DMS 273 treated with DMSO at 0.1 percent for 48 hours (cell line): ENCODE measurements around the gene TBXAS1.

Source experiments
- DNase-seq: peaks from one replicate; lab custom pipeline; 2025; lab: John Stamatoyannopoulos, UW

The TBXAS1 gene

DNA sequence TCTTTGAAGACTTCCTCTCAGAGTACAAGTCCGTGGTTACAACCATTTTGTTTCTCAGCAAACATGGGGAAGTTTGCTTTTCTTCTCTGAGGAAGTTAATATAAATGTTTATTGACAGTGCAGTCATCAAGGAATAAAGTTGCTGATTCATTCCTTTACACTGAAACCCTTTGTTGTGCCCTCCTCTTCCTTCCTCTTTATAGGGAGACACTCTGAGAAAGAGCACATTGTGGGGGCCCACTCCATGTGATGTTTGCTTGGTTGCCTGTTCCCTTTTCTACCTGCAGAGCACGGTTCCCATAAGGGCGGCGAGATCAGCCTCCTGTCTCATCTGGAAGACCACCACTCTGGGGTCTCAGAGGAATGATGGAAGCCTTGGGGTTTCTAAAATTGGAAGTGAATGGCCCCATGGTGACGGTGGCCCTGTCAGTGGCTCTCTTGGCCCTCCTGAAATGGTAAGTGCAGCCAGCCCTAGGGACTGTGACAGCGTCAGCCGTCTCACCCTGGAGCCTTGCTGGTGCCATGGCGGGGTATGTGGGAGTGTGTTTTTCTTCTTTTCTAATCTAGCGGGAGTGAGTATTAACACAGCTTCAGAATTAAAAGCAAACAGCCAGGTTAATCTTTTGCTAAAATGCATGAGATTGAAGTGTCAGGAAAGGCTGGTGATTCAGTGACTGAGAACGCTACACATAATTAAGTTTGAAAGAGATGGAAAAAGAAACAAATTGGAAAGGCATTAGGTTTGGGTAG lies at the start of gene TBXAS1:
Gene TBXAS1, plus strand, starts transcription at position 240 of the 750 bp plus-strand sequence. Its CDS starts 127 bp downstream, at position 367.
- DNase-seq = no peak

DNA sequence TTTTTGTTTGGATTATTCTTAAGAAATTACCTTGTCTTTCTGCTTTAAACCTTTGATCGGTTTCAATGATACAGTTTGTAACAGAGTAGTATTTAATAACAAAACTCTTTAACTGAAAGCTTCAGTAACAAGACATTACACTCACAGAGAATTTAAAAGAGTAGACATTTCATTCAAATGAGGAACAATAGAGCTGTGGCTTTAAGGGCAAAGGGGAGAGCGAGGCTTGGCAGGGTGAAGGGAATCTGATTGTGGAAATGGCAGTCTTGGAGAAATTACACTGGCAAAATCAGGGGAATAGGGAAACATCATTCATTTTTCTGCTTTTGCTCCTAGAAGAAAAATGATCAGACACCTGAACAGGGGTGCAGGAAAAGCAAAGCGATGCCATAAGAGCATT lies 46.1 kb upstream of the TBXAS1 start:
- no peak for DNase-seq

DNA sequence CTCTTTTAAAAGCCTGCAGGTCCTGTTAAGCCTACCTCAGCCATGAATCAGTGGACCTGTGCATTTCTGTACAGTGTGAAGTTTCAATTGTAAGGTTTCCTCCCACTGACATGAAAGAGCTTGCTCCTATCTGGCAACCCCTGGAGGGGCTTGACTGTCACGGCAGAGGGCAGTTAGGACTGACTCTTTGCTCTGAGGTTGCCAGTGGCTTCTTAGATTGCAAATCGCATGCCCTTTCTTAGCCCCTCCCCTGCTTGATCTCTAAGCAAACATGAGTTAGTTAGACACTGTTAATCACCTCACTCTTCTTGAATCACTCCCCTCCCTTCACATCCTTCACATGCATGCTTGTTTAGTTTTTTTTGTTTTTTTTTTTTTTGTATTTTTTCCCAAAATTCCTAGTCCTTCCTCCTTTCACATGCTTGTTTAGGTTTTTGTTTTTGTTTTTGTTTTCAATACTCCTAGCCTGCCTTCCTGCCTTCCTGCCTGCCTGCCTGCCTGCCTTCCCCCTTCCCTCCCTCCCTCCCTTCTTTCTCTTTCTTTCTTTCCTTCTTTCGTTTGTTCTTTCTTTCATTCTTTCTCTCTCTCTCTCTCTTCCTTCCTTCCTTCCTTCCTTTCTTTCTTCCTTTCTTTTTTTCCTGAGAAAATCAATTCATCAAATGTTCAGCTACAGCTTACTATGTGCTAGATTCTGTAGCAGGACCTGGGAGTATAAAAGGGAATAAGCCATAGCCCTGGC lies 45.2 kb upstream of the TBXAS1 start:
- DNase-seq = no peak

DNA sequence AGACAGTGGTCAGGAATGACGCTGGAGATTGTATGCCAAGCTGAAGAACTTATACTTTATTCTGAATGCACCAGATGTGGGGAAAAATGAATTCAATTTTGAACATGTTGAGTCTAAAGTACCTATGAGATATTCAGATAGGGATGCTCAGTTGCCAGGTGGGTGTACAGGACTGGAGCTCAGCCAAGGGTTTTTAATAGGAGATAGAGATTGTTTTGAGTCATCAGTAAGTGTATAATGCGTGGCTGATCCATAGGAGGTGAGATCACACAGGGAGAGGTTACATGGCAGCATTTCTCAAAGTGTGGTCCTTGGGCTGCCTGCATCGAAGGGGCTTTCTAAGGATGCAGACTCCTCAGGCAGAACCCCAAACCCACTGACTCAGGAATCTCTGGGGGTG lies 44.4 kb upstream of the TBXAS1 start:
- no peak for DNase-seq

DNA sequence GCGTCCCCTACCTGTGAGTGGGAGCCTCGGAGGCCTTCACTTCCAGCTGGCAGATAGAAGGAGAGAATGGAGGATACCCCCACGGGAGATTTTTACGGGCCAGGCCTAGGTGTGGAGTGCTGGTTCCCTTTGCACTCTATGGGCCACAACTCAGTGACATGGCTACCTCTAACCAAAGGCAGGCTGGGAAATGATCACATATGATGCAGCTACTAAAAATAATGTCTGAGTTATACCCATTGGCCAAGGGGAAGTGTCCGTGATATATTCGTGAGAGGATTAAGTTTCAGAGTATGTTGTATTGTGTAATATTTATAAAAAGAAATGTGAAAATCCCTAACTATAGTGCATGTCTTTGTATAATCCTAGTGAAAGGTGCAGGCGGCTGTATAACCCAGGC lies 37.7 kb upstream of the TBXAS1 start:
- DNase-seq = no peak

DNA sequence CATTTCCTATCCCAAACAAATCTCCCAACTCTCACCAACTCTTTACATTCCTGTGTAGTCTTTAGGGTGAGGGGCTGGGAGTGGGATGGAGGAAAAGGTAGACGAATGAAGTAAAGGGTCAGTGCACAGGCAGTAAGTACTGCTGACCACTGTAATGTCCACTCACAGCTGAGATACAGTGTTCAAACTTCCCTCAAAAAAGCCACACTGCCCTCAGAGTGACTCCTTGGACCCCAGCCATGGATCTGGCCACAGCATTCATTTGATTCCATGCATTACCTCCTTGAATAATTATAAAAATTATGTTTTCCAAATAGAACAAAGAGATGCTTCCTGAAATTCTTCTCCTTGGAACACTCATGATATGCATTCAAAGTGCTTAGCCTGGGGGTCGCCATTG lies 31.5 kb upstream of the TBXAS1 start:
- DNase-seq = no peak

DNA sequence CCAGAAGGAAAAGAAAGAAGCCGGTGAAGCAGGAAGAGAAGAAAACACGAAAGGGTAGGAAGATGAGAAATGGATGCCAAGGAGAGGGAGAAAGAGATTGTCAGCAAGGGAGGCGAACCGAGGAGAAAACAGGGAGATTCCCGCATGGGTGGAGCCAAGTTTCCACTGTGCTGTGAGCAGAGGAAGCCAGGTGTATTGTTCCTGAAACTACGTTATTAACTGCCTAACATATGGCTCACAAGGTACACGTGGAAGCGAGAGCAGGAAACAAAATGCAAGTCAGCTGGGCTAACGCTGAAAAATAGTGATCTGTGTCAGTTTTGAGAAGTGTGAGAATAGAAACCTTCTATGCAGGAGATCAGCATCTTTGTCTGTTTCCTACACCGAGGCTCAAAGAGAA lies 30.8 kb upstream of the TBXAS1 start:
- DNase-seq = no peak

DNA sequence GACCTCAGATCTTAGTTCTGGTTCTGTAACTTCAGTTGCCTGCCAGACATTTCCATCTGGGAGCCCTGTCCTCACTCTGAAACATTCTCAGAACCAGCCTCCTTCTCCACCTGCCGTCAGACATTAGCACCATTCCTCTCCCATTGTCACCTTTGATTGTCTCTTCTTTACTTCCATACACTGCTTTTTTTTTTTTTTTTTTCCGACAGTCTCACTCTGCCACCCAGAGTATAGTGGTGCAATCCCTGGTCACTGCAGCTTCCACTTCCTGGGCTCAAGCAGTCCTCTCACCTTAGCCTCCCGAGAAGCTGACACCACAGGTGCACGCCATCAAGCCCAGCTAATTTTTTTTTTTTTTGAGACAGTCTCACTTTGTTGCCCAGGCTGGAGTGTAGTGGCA lies 30.2 kb upstream of the TBXAS1 start:
- no peak for DNase-seq

DNA sequence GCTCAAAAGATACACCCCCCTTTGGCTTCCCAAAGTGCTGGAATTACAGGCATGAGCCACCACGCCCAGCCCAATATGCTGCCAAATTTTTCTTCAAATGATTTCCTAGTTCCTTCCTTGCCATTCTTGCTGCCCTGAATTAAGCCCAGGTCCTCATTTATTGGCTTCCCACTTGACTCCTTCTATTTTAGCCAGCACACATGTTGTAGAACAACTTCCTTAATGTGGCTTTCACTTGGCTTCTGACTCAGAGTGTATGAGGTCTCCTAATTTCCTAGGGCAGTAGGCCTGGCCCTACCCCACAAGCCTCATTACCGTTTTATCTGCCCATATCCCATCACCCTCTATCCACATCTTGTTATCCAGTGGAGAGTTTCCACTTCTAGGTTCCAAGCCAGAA lies 29.5 kb upstream of the TBXAS1 start:
- no peak for DNase-seq

DNA sequence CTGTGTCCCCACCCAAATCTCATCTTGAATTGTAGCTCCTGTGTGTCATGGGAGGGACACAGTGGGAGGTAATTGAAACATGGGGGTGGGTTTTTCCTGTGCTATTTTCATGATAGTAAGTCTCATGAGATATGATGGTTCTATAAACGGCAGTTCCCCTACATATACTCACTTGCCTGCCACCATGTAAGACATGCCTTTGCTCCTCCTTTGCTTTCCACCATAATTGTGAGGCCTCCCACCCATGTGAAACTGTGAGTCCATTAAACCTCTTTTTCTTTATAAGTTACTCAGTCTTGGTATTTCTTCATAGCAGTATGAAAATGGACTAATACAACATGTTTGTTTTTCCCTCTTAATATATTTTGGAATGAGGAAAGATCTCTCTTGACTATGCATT lies 24.5 kb upstream of the TBXAS1 start:
- DNase-seq = no peak

DNA sequence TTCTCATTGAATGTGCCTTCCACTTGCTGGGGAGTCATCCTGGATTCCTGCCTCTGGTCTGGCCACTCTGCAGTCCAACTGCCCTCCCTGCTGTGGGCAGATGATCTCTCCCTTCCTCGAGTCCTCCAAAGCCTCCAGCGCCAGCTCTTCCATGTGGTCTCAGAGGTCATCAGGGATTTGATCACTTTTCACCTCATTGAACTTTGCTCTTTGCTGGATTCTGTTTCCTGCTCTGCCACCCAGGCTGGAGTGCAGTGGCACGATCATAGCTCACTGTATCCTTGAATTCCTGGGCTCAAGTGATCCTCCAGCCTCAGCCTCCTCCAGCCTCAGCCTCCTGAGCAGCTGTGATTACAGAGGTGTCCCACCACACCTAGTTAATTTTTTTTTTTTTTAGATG lies 22.1 kb upstream of the TBXAS1 start:
- no peak for DNase-seq

DNA sequence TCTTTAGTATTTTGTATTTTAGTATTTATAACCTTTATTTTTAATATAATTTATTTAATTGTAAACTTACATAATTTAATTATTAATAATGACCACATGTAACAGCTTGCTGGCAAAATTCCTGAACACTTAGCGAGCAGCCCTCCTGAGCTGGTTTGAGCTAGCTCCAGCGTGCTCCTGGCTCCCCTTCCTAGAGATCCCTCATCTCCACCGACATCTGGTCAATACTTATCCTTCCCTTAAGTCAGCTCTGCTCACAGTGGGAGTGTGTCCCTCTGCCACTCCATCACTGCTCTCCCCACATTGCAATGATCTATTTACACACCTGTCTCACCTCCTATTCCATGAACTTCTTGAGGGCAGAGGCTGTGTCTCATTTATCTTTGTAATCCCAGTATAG lies 20.6 kb upstream of the TBXAS1 start:
- no peak for DNase-seq

DNA sequence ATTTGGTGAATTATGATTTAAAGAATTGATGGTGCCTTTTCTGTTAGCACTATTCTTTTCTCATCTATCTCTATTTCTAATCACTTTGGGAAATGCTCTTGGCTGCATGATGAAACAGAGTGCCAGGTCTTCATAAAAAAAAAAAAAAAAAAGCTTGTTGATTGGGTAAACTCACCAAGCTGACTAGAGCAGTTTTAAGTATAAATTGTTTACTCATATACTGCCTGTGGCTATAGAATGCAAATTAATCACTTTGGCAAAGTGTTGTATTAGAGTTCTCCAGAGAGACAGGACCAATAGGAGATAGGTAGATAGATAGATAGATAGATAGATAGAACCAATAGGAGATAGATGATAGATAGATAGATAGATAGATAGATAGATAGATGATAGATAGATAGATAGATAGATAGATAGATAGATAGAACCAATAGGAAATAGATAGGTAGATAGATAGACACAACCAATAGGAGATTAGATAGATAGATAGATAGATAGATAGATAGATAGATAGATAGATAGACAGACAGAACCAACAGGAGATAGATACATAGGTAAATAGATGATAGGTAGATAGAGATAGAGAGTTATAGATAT lies 20.1 kb upstream of the TBXAS1 start:
- no peak for DNase-seq

DNA sequence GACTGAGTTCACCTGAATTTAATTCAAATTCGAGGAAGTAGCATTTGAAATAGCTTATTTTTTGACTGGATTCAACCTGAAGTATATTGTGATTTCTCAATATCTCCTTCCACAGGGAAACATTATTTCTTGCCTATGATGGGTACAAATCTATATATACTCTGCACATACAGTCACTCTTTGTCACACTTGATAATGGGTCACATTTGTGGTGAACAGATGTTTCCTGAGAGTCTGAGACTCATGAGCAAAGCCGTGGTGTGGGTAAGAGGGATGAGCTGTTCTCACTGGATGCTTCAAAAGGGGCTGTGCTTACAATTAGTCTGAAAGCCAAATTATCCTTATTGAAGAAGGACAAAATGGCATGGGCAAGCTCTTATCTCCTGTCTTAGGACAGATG lies 18.0 kb upstream of the TBXAS1 start:
- no peak for DNase-seq

DNA sequence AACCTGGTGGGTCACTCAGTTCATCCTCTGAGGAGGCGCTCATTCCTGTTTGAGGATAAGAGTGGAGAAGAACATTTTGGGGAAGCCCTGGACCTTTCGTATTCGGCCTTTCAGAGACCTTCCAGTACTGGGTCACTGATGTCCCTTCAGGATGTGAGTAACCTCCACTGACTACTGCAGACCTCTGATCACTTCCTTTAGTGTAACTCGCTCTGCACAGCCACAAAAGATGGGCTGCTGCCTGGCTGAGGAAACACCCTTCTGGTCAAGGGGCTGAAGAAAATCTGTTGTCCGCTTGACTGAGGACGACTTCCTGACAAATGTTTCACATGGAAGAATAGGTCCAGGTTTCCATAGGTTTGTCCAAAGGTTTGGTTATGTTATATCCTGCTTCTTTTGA lies 15.9 kb upstream of the TBXAS1 start:
- no peak for DNase-seq

DNA sequence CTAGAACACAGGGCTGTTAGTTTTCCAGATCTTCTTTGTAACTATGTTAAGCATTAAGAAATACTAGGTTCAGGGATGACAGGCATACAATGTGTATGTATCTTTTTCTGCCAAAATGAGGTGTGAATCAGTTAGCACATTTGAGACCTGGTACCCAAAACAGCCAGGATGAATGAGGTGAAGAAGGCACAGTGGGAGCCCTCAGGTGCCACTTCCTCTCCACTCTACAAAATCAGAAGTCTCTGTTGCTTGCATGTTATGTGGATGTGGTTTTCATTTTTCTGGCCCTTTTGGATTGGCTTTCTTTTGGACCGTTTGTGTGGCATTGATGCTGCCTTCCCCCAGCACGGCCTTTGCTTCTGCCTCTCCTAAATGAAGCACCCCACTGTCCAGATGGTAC lies 15.4 kb upstream of the TBXAS1 start:
- no peak for DNase-seq

DNA sequence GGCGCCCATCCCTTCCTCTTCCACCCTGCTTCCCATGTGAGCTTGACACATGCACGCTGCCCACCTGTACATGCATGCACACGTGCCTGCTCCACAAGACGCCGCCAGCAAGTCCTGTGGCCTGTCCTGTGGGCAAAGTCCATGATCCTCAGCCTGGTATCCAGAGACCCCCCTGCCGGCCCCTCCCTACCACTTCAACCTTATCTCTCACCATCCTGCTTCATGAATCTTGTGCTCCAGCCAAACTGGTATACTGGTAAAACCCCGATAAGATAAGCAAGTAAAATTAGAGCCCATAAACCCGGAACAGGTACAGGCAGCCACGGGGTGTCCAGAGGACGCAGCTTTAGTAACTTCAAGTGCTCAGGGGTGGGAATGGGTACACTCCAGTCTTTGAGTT lies 11.8 kb upstream of the TBXAS1 start:
- no peak for DNase-seq

DNA sequence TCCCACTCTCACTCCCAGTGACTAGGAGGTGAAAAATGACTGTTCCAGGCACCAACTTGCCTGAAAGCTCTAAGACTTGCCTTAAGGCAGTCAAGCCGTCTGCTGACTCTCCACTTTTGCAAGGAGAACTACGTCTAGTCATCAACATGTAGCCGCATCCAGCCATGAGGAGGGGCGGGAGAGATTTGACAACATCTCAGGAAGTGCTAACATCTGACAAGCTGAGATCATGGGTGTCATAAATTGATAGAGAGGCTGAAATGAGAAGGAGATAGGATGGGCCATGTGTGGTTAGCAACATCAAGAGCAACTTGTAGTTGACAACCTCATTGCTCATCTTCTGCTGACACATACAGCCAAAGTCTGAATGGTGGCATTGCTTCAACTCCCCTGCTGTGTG lies 9.0 kb upstream of the TBXAS1 start:
- no peak for DNase-seq

DNA sequence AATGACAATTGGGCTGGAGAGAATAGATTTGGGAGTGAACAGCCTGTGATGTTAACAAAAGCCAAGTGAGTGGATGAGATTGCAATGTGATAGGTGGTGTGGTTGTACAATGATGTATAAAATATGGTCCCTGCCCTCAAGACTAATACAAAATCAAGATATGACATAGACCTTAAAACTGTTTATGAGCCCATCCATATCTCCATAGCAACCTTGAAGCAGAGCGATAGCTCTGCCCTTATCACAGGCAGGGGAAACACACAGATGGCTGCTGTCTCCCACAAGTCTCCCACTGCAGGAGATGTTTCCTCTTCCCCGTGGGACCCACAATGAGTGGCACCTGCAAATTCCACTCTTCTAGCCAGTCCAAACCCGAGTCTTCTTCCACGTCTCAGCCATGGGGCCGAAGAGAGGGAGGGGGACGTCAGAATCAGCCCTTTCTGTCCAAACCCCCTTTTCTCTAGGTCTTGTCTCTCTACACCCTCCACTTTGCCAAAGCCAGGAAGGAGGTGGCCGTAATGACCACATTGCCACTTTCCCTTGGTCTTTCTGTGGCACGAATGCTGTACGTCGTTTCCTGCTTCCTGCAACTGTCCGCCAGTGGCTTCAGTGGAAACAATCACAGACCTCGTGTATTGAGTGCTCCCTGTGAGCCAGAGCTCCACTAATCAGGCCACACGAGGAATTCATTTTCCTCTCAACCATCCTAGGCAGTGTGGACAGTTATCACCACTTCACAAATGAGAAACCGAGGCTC lies 7.5 kb upstream of the TBXAS1 start:
- no peak for DNase-seq

DNA sequence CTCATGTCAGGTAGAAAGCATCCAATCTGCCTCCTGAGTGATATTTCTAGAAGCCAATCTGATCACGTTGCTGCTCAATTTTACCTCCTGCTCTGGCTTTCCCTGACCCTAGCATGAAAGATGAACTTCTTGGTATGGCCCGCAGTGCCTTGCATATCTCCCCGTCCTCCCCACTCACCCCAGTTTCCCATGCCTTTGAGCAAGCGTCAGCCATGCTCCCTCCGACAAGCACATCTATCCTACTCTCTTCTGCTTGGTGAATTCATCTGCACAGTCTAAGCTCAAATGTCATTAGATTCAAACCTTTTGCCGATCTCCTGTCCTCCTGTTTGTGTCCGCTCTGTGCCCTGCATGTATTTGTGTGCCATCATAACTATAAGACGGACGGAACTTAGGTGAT lies 6.2 kb upstream of the TBXAS1 start:
- no peak for DNase-seq

DNA sequence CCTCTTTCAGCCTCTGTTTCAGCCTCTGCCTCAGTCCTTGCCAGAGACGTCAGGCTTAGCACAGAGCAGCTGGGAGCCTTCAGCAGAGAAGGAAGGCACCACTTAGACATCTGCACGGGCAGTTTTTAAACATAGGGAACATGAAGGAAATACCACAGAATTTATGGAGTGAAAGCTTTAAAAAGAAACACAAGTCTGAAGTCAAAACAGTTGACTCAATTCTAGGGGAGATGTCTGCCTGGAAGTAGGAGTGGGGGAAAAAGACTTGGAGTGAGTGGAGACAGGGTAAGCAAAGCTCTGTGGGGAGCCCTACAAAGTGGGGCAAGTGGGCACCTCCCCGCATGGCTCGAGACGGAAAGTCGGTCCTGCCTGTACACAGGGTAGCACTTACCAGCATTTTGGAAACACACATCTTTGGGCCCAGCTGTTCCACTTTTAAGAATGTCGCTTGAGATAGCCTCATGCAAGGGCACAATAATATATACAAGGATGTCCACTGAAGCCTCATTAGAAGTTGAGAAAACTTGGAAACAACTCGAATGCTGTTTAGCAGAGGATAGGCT lies 5.0 kb upstream of the TBXAS1 start:
- DNase-seq = no peak

DNA sequence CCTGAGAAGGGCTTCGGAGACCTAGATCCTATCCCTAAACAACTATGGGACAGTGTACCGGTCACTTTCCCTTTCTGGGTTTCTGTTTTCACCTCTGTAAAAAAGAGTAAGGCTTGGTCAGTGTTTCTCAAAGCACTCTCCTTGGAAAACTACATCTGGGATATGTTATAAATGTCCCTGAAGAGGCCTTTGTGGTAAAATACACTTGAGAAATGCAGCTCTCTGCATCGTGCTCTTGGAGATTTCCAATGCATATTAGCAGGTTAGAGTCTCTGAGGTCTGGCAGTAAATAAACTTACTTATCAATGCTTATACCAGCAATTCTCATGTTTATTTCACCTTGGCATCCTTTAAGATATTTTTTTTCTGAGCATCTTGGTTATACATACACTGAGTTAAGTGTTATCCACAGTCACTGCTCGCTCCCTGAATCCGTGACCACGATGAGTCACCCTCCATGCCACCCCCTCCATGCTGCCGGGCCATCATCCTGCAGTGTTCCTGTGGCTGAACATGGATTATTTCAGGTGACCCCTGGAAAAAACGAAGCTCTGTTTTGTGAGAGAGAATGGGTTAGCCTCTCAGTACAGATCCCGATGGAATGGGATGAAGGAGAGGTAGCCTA lies 3.3 kb upstream of the TBXAS1 start:
- DNase-seq = no peak
